Measurements from ENCODE around the gene RETREG3.
"Not testable (repeated sequence)": the region's sequence is repeated elsewhere in the genome, so short reads cannot be mapped to it uniquely, and the experiment has no call there.

RETREG3 gene

GRCh38 chr17:42563950-42564349 lies 45.2 kb downstream of the RETREG3 start:
- no peak for TF ChIP-seq Cebpa-rat (IDR thresholded peaks at IDR 0.05)
- Histone ChIP-seq H3K4me3 (peak overlapping the region in 9 of 10 experiments; percentile 84 to 97 (median 93); a peak in 13 of 20 replicates), H3K36me3 (peaks cover 37 to 45% (median 41%) of the 10 kb centered on the region in 11 experiments), H3K4me2 (peak overlapping the region; percentile 94 to 100 (median 99)), H3K27ac (peak overlapping the region in 8 of 11 experiments; percentile 27 to 93 (median 90); a peak in 15 of 22 replicates), H3K9me3 (replicated peaks in 1 of 11) (no peaks in the 10 kb centered on the region), H3K9ac (peak overlapping the region; percentile 11 to 98 (median 95); a peak in 20 of 22 replicates), H3K4me1 (peaks cover 34 to 61% (median 58%) of the 10 kb centered on the region in 10 experiments), H3K27me3 (no peaks in the 10 kb centered on the region), H4K20me1 (peaks cover 0 to 8% (median 5%) of the 10 kb centered on the region in 11 experiments; a peak in 11 of 22 replicates)

- peak overlapping the region; percentile 94 to 100 (median 99) for H3K4me2 ChIP-seq
- peaks cover 0 to 4% (median under 1%) of the 10 kb centered on the region in 11 experiments; a peak in 10 of 22 replicates for H4K20me1 ChIP-seq
- H3K9me3 ChIP-seq (replicated peaks in 1 of 11) = no peaks in the 10 kb centered on the region
- H3K4me3 ChIP-seq = peak overlapping the region; percentile 80 to 97 (median 92); a peak in 19 of 20 replicates
- no peak for TF ChIP-seq Cebpa-rat (IDR thresholded peaks at IDR 0.05)
- H3K27ac ChIP-seq = peak overlapping the region in 9 of 11 experiments; percentile 84 to 95 (median 91); a peak in 16 of 22 replicates
- H3K9ac ChIP-seq = peak overlapping the region; percentile 90 to 98 (median 95)
- H3K4me1 ChIP-seq = peaks cover 34 to 57% (median 54%) of the 10 kb centered on the region in 10 experiments
- H3K27me3 ChIP-seq = no peaks in the 10 kb centered on the region
- peaks cover 33 to 41% (median 37%) of the 10 kb centered on the region in 11 experiments for H3K36me3 ChIP-seq
Observed at GRCh38 chr17:42563543-42563942, 45.6 kb downstream of the RETREG3 start.

GRCh38 chr17:42563143-42563509 lies 46.0 kb downstream of the RETREG3 start:
- Histone ChIP-seq H3K9ac (peak overlapping the region; percentile 90 to 98 (median 95)), H3K4me1 (peaks cover 33 to 53% (median 50%) of the 10 kb centered on the region in 10 experiments), H3K4me3 (peak overlapping the region; percentile 80 to 97 (median 92)), H3K27ac (peak overlapping the region; percentile 84 to 95 (median 90); a peak in 21 of 22 replicates), H3K9me3 (replicated peaks in 1 of 11) (no peaks in the 10 kb centered on the region), H3K4me2 (peak overlapping the region; percentile 94 to 100 (median 99)), H4K20me1 (peaks cover 0 to under 1% (median 0%) of the 10 kb centered on the region in 11 experiments; a peak in 1 of 22 replicates), H3K36me3 (peaks cover 30 to 37% (median 34%) of the 10 kb centered on the region in 11 experiments), H3K27me3 (no peaks in the 10 kb centered on the region)
- no peak for TF ChIP-seq Cebpa-rat (IDR thresholded peaks at IDR 0.05)

GRCh38 chr17:42562388-42563142 lies 46.6 kb downstream of the RETREG3 start:
- H3K9ac ChIP-seq = peak overlapping the region; percentile 90 to 98 (median 95)
- H3K9me3 ChIP-seq (replicated peaks in 1 of 11) = no peaks in the 10 kb centered on the region
- peaks cover 29 to 37% (median 34%) of the 10 kb centered on the region in 11 experiments for H3K36me3 ChIP-seq
- no peaks in the 10 kb centered on the region for H4K20me1 ChIP-seq
- no peak for TF ChIP-seq Cebpa-rat (IDR thresholded peaks at IDR 0.05)
- no peaks in the 10 kb centered on the region for H3K27me3 ChIP-seq
- H3K4me1 ChIP-seq = peaks cover 28 to 49% (median 45%) of the 10 kb centered on the region in 10 experiments
- H3K27ac ChIP-seq = peak overlapping the region; percentile 84 to 95 (median 90)
- peak overlapping the region; percentile 94 to 100 (median 99) for H3K4me2 ChIP-seq
- peak overlapping the region; percentile 80 to 97 (median 92) for H3K4me3 ChIP-seq

GRCh38 chr17:42561897-42562387 lies 47.2 kb downstream of the RETREG3 start, which contains the start of gene COASY:
Gene COASY, plus strand, starts transcription at chr17:42562148. Its CDS starts 475 bp downstream, at chr17:42562623.
- Histone ChIP-seq H3K4me1 (peaks cover 26 to 49% (median 44%) of the 10 kb centered on the region in 10 experiments), H3K4me2 (peak within 1 kb of the TSS; percentile 94 to 100 (median 99)), H3K9me3 (replicated peaks in 1 of 11) (no peaks in the 10 kb centered on the region), H3K36me3 (peaks cover 29 to 37% (median 34%) of the 10 kb centered on the region in 11 experiments), H3K27me3 (no peaks in the 10 kb centered on the region), H4K20me1 (no peaks in the 10 kb centered on the region), H3K4me3 (peak within 1 kb of the TSS; percentile 80 to 97 (median 92)), H3K27ac (peak within 1 kb of the TSS; percentile 84 to 95 (median 90)), H3K9ac (peak within 1 kb of the TSS; percentile 90 to 98 (median 95))
- TF ChIP-seq Cebpa-rat (IDR thresholded peaks at IDR 0.05) = no peak

GRCh38 chr17:42560246-42560645 lies 48.9 kb downstream of the RETREG3 start:
- Histone ChIP-seq H3K4me1 (peaks cover 22 to 46% (median 39%) of the 10 kb centered on the region in 10 experiments), H4K20me1 (no peaks in the 10 kb centered on the region), H3K27me3 (no peaks in the 10 kb centered on the region), H3K9ac (peak overlapping the region in 2 of 11 experiments; percentile 10 to 31; a peak in 1 of 22 replicates), H3K36me3 (peaks cover 17 to 24% (median 20%) of the 10 kb centered on the region in 11 experiments), H3K4me3 (no peak overlapping the region), H3K27ac (no peak overlapping the region), H3K4me2 (no peak overlapping the region), H3K9me3 (replicated peaks in 1 of 11) (no peaks in the 10 kb centered on the region)
- TF ChIP-seq Cebpa-rat (IDR thresholded peaks at IDR 0.05) = no peak

- peak overlapping the region in 4 of 11 experiments; percentile 6 to 47 (median 26); a peak in 5 of 22 replicates for H3K9ac ChIP-seq
- no peak overlapping the region for H3K27ac ChIP-seq
- no peak overlapping the region for H3K4me2 ChIP-seq
- no peak overlapping the region for H3K4me3 ChIP-seq
- peaks cover 25 to 37% (median 35%) of the 10 kb centered on the region in 10 experiments for H3K4me1 ChIP-seq
- no peaks in the 10 kb centered on the region for H3K27me3 ChIP-seq
- H3K9me3 ChIP-seq (replicated peaks in 1 of 11) = no peaks in the 10 kb centered on the region
- no peak for TF ChIP-seq Cebpa-rat (IDR thresholded peaks at IDR 0.05)
- H4K20me1 ChIP-seq = no peaks in the 10 kb centered on the region
- H3K36me3 ChIP-seq = peaks cover 6 to 12% (median 8%) of the 10 kb centered on the region in 11 experiments; a peak in 21 of 22 replicates
Observed at GRCh38 chr17:42559075-42559474, 50.1 kb downstream of the RETREG3 start.

- H4K20me1 ChIP-seq = peaks cover 0 to 22% (median 6%) of the 10 kb centered on the region in 11 experiments; a peak in 11 of 22 replicates
- H3K4me1 ChIP-seq = peaks cover 23 to 35% (median 26%) of the 10 kb centered on the region in 10 experiments
- H3K9me3 ChIP-seq (replicated peaks in 1 of 11); H3K27ac ChIP-seq; H3K36me3 ChIP-seq; H3K27me3 ChIP-seq; H3K4me3 ChIP-seq: not testable (repeated sequence)
- H3K9ac ChIP-seq = peak overlapping the region in 3 of 11 experiments; percentile 87 to 92 (median 91); a peak in 4 of 22 replicates
- peak overlapping the region; percentile 82 to 99 (median 94); a peak in 20 of 22 replicates for H3K4me2 ChIP-seq
Observed at GRCh38 chr17:42555961-42556617, 53.1 kb downstream of the RETREG3 start.
